ENCODE data around the gene SORBS2. TPM values are rescaled to one million over a fixed set of nuclear protein-coding genes. Genes with fewer than 3 reads are reported as not detected.
"Not testable (repeated sequence)": the region's sequence is repeated elsewhere in the genome, so short reads cannot be mapped to it uniquely, and the experiment has no call there.

SORBS2 gene
- total and polyA plus RNA-seq, 4 experiments from 2014 or later, result not detected

- POLR2A ChIA-PET (ENCODE audit: partially characterized antibody), result no interaction called here
- Histone ChIP-seq H3K4me1 (ENCODE audit: insufficient read depth, low read length) (no peaks in the 10 kb centered on the region), H3K9me3 (ENCODE audit: control insufficient read depth in 1 of 2, low read length in 2 of 2) (no peaks in the 10 kb centered on the region), H3K36me3 (ENCODE audit: insufficient read depth, low read length) (no peaks in the 10 kb centered on the region), H3K27ac (ENCODE audit: low read depth, low read length) (no peak overlapping the region), H3K4me3 (ENCODE audit: low read length in 2 of 2) (no peak overlapping the region), H3K27me3 (ENCODE audit: insufficient read depth, low read length) (no peaks in the 10 kb centered on the region)
- peaks cover 5 to 6% of the 10 kb centered on the region in 2 donors for H3K27me3 Mint-ChIP-seq
- DNase-seq, result no peak
- H3K4me1 Mint-ChIP-seq, result no peaks in the 10 kb centered on the region
- no peaks in the 10 kb centered on the region for H3K36me3 Mint-ChIP-seq
- CTCF ChIA-PET (ENCODE audit: partially characterized antibody), result no interaction called here
- H3K4me3 Mint-ChIP-seq, result no peak overlapping the region
- H3K9me3 Mint-ChIP-seq, result peaks cover 0 to 2% (median 0%) of the 10 kb centered on the region in 8 donors
- no peak overlapping the region for H3K27ac Mint-ChIP-seq
- intact Hi-C loops (cut with micrococcal nuclease), result no loop called here
These were observed 95.2 kb downstream of the SORBS2 start for GRCh38 chr4:185716577-185717376.

- ChIA-PET CTCF (ENCODE audit: partially characterized antibody) (no interaction called here), POLR2A (ENCODE audit: partially characterized antibody) (no interaction called here)
- Histone ChIP-seq H3K27ac (ENCODE audit: low read depth, low read length) (no peak overlapping the region), H3K27me3 (ENCODE audit: insufficient read depth, low read length) (no peaks in the 10 kb centered on the region), H3K4me1 (ENCODE audit: insufficient read depth, low read length) (no peaks in the 10 kb centered on the region), H3K36me3 (ENCODE audit: insufficient read depth, low read length) (no peaks in the 10 kb centered on the region), H3K4me3 (ENCODE audit: low read length in 2 of 2) (no peak overlapping the region), H3K9me3 (ENCODE audit: control insufficient read depth in 1 of 2, low read length in 2 of 2) (no peaks in the 10 kb centered on the region)
- Mint-ChIP-seq H3K27ac (no peak overlapping the region), H3K9me3 (peaks cover 0 to 2% (median 0%) of the 10 kb centered on the region in 8 donors), H3K4me3 (no peak overlapping the region), H3K27me3 (peaks cover 5 to 7% of the 10 kb centered on the region in 2 donors), H3K36me3 (no peaks in the 10 kb centered on the region), H3K4me1 (no peaks in the 10 kb centered on the region)
- intact Hi-C loops (cut with micrococcal nuclease), result no loop called here
- DNase-seq, result no peak
These were observed 95.8 kb downstream of the SORBS2 start for GRCh38 chr4:185716141-185716551.

GRCh38 chr4:185714524-185714923, 97.5 kb downstream of the SORBS2 start:
- H3K27me3 ChIP-seq (ENCODE audit: insufficient read depth, low read length); H3K4me3 ChIP-seq (ENCODE audit: low read length in 2 of 2); H3K4me3 Mint-ChIP-seq; H3K27ac Mint-ChIP-seq; H3K4me1 Mint-ChIP-seq; H3K36me3 ChIP-seq (ENCODE audit: insufficient read depth, low read length); intact Hi-C loops (cut with micrococcal nuclease); H3K36me3 Mint-ChIP-seq; H3K9me3 ChIP-seq (ENCODE audit: control insufficient read depth in 1 of 2, low read length in 2 of 2); H3K27ac ChIP-seq (ENCODE audit: low read depth, low read length); DNase-seq; H3K9me3 Mint-ChIP-seq; POLR2A ChIA-PET (ENCODE audit: partially characterized antibody); H3K4me1 ChIP-seq (ENCODE audit: insufficient read depth, low read length); CTCF ChIA-PET (ENCODE audit: partially characterized antibody): not testable (repeated sequence)
- peaks cover 10% of the 10 kb centered on the region in 2 donors for H3K27me3 Mint-ChIP-seq

DNA sequence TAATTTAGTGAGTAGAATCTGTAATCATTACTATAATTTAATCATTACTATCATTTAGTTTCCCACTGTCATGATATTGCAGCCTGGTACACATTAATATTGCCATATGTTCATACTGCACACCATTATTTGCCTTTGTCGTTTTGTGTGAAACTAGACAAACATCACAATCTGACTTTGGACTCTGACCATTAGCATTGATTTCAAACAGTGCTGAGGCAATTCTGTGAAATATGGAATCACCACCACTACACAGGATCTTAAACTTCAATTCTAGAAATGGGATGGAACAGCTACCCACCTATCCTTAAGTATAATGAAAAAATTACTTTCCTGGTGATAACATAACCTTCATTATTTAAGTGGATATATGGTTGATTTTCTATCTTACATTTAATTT, 98.3 kb downstream of the SORBS2 start:
- H3K4me3 Mint-ChIP-seq, result no peak overlapping the region
- intact Hi-C loops (cut with micrococcal nuclease), result no loop called here
- no peak overlapping the region for H3K4me3 ChIP-seq (ENCODE audit: low read length in 2 of 2)
- CTCF ChIA-PET (ENCODE audit: partially characterized antibody), result no interaction called here
- H3K9me3 ChIP-seq (ENCODE audit: control insufficient read depth in 1 of 2, low read length in 2 of 2), result no peaks in the 10 kb centered on the region
- no peak overlapping the region for H3K27ac Mint-ChIP-seq
- H3K36me3 Mint-ChIP-seq, result no peaks in the 10 kb centered on the region
- no peaks in the 10 kb centered on the region for H3K36me3 ChIP-seq (ENCODE audit: insufficient read depth, low read length)
- DNase-seq, result no peak
- no peaks in the 10 kb centered on the region for H3K27me3 ChIP-seq (ENCODE audit: insufficient read depth, low read length)
- no peaks in the 10 kb centered on the region for H3K4me1 ChIP-seq (ENCODE audit: insufficient read depth, low read length)
- H3K27ac ChIP-seq (ENCODE audit: low read depth, low read length), result no peak overlapping the region
- H3K4me1 Mint-ChIP-seq, result no peaks in the 10 kb centered on the region
- POLR2A ChIA-PET (ENCODE audit: partially characterized antibody), result no interaction called here
- H3K27me3 Mint-ChIP-seq, result peaks cover 10% of the 10 kb centered on the region in 2 donors
- peaks cover 0 to 2% (median 0%) of the 10 kb centered on the region in 8 donors for H3K9me3 Mint-ChIP-seq

- no peaks in the 10 kb centered on the region for H3K9me3 ChIP-seq (ENCODE audit: control insufficient read depth in 1 of 2, low read length in 2 of 2)
- intact Hi-C loops (cut with micrococcal nuclease), result no loop called here
- no peak overlapping the region for H3K4me3 Mint-ChIP-seq
- no peaks in the 10 kb centered on the region for H3K4me1 Mint-ChIP-seq
- H3K4me1 ChIP-seq (ENCODE audit: insufficient read depth, low read length), result no peaks in the 10 kb centered on the region
- CTCF ChIA-PET (ENCODE audit: partially characterized antibody), result no interaction called here
- no peaks in the 10 kb centered on the region for H3K36me3 ChIP-seq (ENCODE audit: insufficient read depth, low read length)
- peaks cover 10% of the 10 kb centered on the region in 2 donors for H3K27me3 Mint-ChIP-seq
- POLR2A ChIA-PET (ENCODE audit: partially characterized antibody), result no interaction called here
- no peak overlapping the region for H3K4me3 ChIP-seq (ENCODE audit: low read length in 2 of 2)
- no peaks in the 10 kb centered on the region for H3K36me3 Mint-ChIP-seq
- no peaks in the 10 kb centered on the region for H3K27me3 ChIP-seq (ENCODE audit: insufficient read depth, low read length)
- H3K27ac ChIP-seq (ENCODE audit: low read depth, low read length), result no peak overlapping the region
- H3K9me3 Mint-ChIP-seq, result peaks cover 0 to 2% (median 0%) of the 10 kb centered on the region in 8 donors
- peak overlapping the region in 1 of 7 donors; percentile 55 for H3K27ac Mint-ChIP-seq
- DNase-seq, result no peak
These were observed 98.7 kb downstream of the SORBS2 start for GRCh38 chr4:185713272-185713671.

DNA sequence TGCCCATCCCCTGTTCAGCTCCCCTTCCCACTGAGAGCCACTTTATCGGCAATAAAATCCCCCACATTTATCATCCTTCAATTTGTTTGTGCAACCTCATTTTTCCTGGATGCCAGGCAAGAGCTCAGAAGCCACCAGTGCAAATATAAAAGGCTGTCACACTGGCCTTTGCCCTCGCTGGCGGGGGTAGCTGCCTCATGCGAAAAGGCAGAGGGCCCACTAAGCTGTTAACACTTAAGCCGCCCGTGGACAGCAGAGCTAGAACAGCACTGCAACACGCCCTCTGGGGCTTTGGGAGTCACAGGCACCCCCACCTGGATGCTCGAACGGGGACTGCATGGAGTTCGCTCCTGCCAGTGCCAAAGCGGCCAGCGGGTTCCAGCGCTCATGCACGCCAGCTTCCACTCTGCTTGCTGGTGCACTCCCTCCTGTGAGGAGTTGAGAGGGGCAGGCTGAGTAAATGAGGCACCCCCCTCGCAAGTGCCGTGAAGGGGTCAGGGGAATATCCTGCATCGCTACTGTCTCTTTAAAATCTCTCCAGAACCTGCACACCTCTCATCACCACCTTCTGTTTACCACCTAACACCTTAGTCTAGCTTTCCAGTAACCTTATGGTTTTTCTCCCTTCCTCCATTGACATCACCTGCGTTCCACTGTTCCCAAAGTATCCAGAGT, 99.5 kb downstream of the SORBS2 start:
- H3K36me3 ChIP-seq (ENCODE audit: insufficient read depth, low read length), result no peaks in the 10 kb centered on the region
- Mint-ChIP-seq H3K27me3 (peaks cover 10% of the 10 kb centered on the region in 2 donors), H3K4me1 (no peaks in the 10 kb centered on the region), H3K27ac (no peak overlapping the region), H3K36me3 (no peaks in the 10 kb centered on the region), H3K4me3 (no peak overlapping the region), H3K9me3 (peaks cover 0 to 2% (median 0%) of the 10 kb centered on the region in 8 donors)
- no peaks in the 10 kb centered on the region for H3K27me3 ChIP-seq (ENCODE audit: insufficient read depth, low read length)
- ChIA-PET CTCF (ENCODE audit: partially characterized antibody) (no interaction called here), POLR2A (ENCODE audit: partially characterized antibody) (no interaction called here)
- no peak overlapping the region for H3K4me3 ChIP-seq (ENCODE audit: low read length in 2 of 2)
- no peaks in the 10 kb centered on the region for H3K9me3 ChIP-seq (ENCODE audit: control insufficient read depth in 1 of 2, low read length in 2 of 2)
- no peak for DNase-seq
- intact Hi-C loops (cut with micrococcal nuclease), result no loop called here
- no peaks in the 10 kb centered on the region for H3K4me1 ChIP-seq (ENCODE audit: insufficient read depth, low read length)
- H3K27ac ChIP-seq (ENCODE audit: low read depth, low read length), result no peak overlapping the region

GRCh38 chr4:185711726-185712125, 100.3 kb downstream of the SORBS2 start:
- H3K4me1 Mint-ChIP-seq, result no peaks in the 10 kb centered on the region

More at GRCh38 chr4:185711726-185712125, 100.3 kb downstream of the SORBS2 start:
- H3K27ac ChIP-seq (ENCODE audit: low read depth, low read length), result no peak overlapping the region
- H3K27ac Mint-ChIP-seq, result no peak overlapping the region
- H3K4me1 ChIP-seq (ENCODE audit: insufficient read depth, low read length), result no peaks in the 10 kb centered on the region
- ChIA-PET POLR2A (ENCODE audit: partially characterized antibody) (no interaction called here), CTCF (ENCODE audit: partially characterized antibody) (no interaction called here)
- DNase-seq, result no peak
- intact Hi-C loops (cut with micrococcal nuclease), result no loop called here
- H3K36me3 ChIP-seq (ENCODE audit: insufficient read depth, low read length), result no peaks in the 10 kb centered on the region
- H3K4me3 ChIP-seq (ENCODE audit: low read length in 2 of 2), result no peak overlapping the region
- no peak overlapping the region for H3K4me3 Mint-ChIP-seq
- H3K27me3 Mint-ChIP-seq, result peaks cover 10% of the 10 kb centered on the region in 2 donors
- H3K27me3 ChIP-seq (ENCODE audit: insufficient read depth, low read length), result no peaks in the 10 kb centered on the region
- H3K36me3 Mint-ChIP-seq, result no peaks in the 10 kb centered on the region
- H3K9me3 ChIP-seq (ENCODE audit: control insufficient read depth in 1 of 2, low read length in 2 of 2), result no peaks in the 10 kb centered on the region
- H3K9me3 Mint-ChIP-seq, result peaks cover 0 to 2% (median 0%) of the 10 kb centered on the region in 8 donors

All from CD4-positive, alpha-beta memory T cell (primary cell).